Muscle of leg (tissue), 11 donors: ENCODE data around the gene KIF18A. TPM values are rescaled to one million over a fixed set of nuclear protein-coding genes. Genes with fewer than 3 reads are reported as not detected.
"Not testable (repeated sequence)": the region's sequence is repeated elsewhere in the genome, so short reads cannot be mapped to it uniquely, and the experiment has no call there.

Source experiments
- DNase-seq: peaks from one replicate; pipeline ENCODE4 v3.0.0; 2013
- H3K27ac ChIP-seq: one replicate; pipeline ENCODE4 v1.5.1; 2013; ENCODE audit warnings: mild to moderate bottlenecking, low read length, control low read depth
- H3K27me3 ChIP-seq: one replicate; pipeline ENCODE4 v1.6.1; 2013; ENCODE audit warnings: low read length; ENCODE audit not compliant: control insufficient read depth, insufficient read depth
- H3K36me3 ChIP-seq: one replicate; pipeline ENCODE4 v1.6.1; 2013; ENCODE audit warnings: low read length; ENCODE audit not compliant: control insufficient read depth, insufficient read depth
- H3K4me1 ChIP-seq: one replicate; pipeline ENCODE4 v1.6.1; 2013; ENCODE audit warnings: low read length; ENCODE audit not compliant: control insufficient read depth, insufficient read depth
- H3K4me3 ChIP-seq: one replicate; pipeline ENCODE4 v1.5.1; 2013; ENCODE audit warnings: low read length, control low read depth
- H3K9me3 ChIP-seq: replicated peaks from 2 replicates; pipeline ENCODE4 v1.6.1; 2013; ENCODE audit warnings: low read depth, low read length; ENCODE audit not compliant: control insufficient read depth
- WGBS: methylation state at CpG from one replicate; pipeline ENCODE4 v1.1.5; 2013; ENCODE audit warnings: missing lambda C conversion rate; ENCODE audit not compliant: insufficient coverage; 5-methylcytosine and 5-hydroxymethylcytosine counted together
- polyA plus RNA-seq, 8 donors: library from polyadenylated mRNA; unstranded; fragments of 120-200 nt; gene quantifications; one replicate each; pipeline versions ENCODE4 v1.2.1 to v1.2.3, GENCODE V29; 2013; ENCODE audit warnings: inconsistent platforms in 1 of 8, low replicate concordance in 1 of 8; ENCODE audit not compliant: insufficient read length in 8 of 8, insufficient read depth in 1 of 8
- total RNA-seq: library from RNA; stranded (reverse); fragments of 120-200 nt; gene quantifications from one replicate; pipeline ENCODE4 v1.2.4, GENCODE V29; 2013

Gene KIF18A
- total and polyA plus RNA-seq, 9 donors: 3.9 to 7.4 (median 5.4) TPM

- Histone ChIP-seq H3K4me1 (no peaks in the 10 kb centered on the region), H3K27ac (no peak overlapping the region), H3K36me3 (peaks cover 2% of the 10 kb centered on the region), H3K27me3 (no peaks in the 10 kb centered on the region), H3K9me3 (no peaks in the 10 kb centered on the region), H3K4me3 (no peak overlapping the region)
- DNase-seq: no peak
Measured at GRCh38 chr11:28092786-28093185, 15.2 kb downstream of the KIF18A start.

DNA sequence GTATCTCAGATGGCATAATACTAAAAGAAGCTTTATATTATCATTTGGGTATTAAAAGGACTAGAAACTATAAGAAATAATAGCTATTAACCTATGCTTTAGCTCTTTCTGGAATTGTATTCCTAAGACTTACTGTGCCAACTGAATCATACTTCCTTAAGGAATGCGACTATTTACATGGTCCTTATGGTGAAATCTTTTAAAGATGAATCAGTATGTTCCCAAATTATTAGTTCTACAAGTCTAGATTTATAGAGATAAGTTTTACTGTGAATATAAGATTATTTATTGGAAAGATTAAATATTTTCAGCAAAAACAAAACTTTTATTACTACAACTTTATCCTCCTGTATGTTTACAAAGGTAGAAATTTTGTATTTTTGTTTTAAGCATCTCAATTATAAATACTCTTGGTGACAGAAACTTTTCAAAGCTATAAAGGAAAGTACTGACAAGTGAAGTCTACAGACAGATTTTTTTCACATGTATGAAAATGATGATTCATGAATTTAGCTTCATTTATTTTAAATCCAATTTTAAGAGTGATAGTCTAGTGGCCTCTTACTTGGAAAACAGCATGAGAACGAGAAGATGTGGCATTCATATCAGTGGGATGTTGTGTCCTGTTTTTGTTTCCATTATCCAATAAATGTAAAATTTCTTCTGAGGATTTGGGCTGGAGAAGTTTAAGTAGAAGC, 17.8 kb downstream of the KIF18A start:
- no peak for DNase-seq
- H3K9me3 ChIP-seq: no peaks in the 10 kb centered on the region
- no peaks in the 10 kb centered on the region for H3K27me3 ChIP-seq
- no peak overlapping the region for H3K27ac ChIP-seq
- peaks cover 5% of the 10 kb centered on the region for H3K36me3 ChIP-seq
- no peak overlapping the region for H3K4me3 ChIP-seq
- no peaks in the 10 kb centered on the region for H3K4me1 ChIP-seq
- no CpG with 5 or more reads among the region's 2 CpGs for WGBS

DNA sequence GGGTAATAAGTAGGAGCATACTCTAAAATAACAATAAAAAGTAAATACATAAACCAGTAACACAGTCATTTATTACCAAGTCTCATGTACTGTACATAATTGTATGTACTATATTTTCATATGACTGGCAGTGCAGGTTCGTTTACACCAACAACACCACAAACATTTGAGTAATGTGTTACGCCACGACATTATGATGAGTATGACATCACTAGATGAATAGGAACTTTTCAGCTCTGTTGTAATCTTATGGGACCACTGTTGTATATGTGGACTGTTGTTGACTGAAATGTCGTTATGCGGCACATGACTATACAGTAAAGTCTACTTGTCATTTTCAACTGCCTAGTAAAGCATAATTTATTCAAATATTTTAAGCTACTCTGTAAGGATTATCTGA, 18.6 kb downstream of the KIF18A start:
- Histone ChIP-seq H3K27me3 (no peaks in the 10 kb centered on the region), H3K36me3 (peaks cover 5% of the 10 kb centered on the region), H3K4me1 (no peaks in the 10 kb centered on the region), H3K27ac (no peak overlapping the region), H3K9me3 (no peaks in the 10 kb centered on the region), H3K4me3 (no peak overlapping the region)
- WGBS: no CpG with 5 or more reads among the region's 5 CpGs
- no peak for DNase-seq

DNA sequence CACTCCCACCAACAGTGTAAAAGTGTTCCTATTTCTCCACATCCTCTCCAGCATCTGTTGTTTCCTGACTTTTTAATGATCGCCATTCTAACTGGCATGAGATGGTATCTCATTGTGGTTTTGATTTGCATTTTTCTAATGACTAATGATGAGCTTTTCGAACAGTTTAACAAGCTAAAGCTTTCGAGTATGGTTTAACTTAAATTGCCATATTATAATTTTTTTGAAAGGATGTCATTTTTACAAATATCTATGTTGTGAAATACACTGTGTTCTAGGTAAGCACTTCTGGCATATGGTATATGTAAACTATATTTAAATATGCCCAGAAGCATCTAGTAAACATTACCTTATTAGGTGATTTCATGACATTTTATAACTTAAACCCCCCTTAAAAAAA, 20.3 kb downstream of the KIF18A start:
- not testable (repeated sequence) for H3K4me3 ChIP-seq, H3K4me1 ChIP-seq, H3K27ac ChIP-seq, H3K27me3 ChIP-seq, H3K9me3 ChIP-seq, H3K36me3 ChIP-seq, DNase-seq
- WGBS: no CpG with 5 or more reads among the region's 3 CpGs

DNA sequence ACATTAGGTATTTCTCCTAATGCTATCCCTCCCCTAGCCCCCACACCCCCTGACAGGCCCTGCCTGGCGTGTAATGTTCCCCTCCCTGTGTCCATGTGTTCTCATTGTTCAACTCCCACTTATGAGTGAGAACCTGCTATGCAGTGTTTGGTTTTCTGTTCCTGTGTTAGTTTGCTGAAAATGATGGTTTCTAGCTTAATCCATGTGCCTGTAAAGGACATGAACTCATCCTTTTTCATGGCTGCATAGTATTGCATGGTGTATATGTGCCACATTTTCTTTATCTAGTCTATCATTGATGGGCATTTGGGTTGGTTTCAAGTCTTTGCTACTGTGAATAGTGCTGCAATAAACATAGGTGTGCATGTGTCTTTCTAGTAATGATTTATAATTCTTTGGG, 20.8 kb downstream of the KIF18A start:
- not testable (repeated sequence) for H3K4me1 ChIP-seq, H3K36me3 ChIP-seq, H3K9me3 ChIP-seq, H3K27ac ChIP-seq, H3K4me3 ChIP-seq, H3K27me3 ChIP-seq, DNase-seq
- WGBS: no CpG with 5 or more reads among the region's 1 CpG

DNA sequence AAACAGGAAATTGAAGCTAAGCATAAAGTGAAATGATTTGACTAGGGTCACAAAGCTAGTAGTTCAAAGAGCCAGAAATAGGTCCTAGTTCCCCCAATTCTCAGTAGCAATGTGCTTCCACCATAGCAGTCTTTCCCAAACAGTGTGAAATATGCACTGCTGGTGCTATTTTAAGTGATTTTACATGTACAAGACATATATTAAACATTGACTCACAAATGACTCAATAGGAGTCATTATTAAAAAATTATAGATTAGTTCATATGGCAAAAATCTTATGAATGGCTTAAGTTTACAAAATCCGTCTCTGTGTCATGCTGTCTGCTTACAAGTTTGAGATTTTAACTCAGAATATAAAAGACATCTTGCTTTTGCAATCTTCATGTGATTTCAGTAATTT, 21.4 kb downstream of the KIF18A start:
- H3K36me3 ChIP-seq: peaks cover 5% of the 10 kb centered on the region
- H3K27ac ChIP-seq: no peak overlapping the region
- no CpG with 5 or more reads among the region's 1 CpG for WGBS
- no peaks in the 10 kb centered on the region for H3K4me1 ChIP-seq
- no peaks in the 10 kb centered on the region for H3K9me3 ChIP-seq
- H3K27me3 ChIP-seq: no peaks in the 10 kb centered on the region
- no peak for DNase-seq
- no peak overlapping the region for H3K4me3 ChIP-seq

- Histone ChIP-seq H3K9me3 (no peaks in the 10 kb centered on the region), H3K27ac (no peak overlapping the region), H3K4me3 (no peak overlapping the region), H3K36me3 (peaks cover 7% of the 10 kb centered on the region), H3K27me3 (no peaks in the 10 kb centered on the region), H3K4me1 (no peaks in the 10 kb centered on the region)
- WGBS: no CpG with 5 or more reads among the region's 1 CpG
- DNase-seq: no peak
Measured at GRCh38 chr11:28083118-28083517, 24.8 kb downstream of the KIF18A start.

DNA sequence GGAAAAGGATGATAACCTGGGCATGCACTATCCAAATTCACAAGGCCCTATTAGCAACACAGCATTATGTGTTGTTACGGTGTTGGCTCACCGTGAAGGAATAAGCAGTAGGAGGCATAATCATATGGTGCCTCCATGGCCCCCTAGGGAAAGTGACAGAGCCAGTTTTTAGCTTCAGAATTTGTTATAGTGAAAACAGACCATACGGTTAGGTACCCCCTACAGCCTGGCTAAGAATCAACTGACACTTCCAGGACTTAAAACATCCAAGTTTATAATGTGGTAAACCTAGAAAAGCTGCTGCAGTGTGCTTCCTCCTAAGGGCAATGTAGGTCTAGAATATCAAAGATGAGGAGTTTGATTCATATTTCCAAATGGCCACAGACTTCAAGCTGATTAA, 30.4 kb downstream of the KIF18A start:
- Histone ChIP-seq H3K36me3 (peaks cover 3% of the 10 kb centered on the region), H3K4me3 (no peak overlapping the region), H3K4me1 (no peaks in the 10 kb centered on the region), H3K27me3 (no peaks in the 10 kb centered on the region), H3K9me3 (no peaks in the 10 kb centered on the region), H3K27ac (no peak overlapping the region)
- no CpG with 5 or more reads among the region's 3 CpGs for WGBS
- DNase-seq: no peak

DNA sequence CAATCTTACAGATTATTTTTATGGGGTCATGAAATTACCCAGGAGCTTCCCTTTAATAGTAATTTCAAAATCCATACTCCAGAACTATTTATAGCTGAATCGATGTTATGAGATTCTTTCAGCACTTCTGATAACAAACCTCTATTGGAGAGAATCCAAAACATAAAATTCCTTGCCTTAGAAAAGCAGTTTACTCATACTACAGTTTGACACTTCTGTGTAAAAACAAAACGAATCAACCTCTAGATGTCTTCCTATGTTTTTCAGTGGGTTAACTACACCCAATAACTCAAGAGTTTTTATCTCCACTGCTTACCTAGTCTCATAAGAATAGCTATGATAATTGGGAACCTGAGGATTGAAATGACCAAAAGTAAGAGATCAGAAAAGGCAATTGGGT, 35.6 kb downstream of the KIF18A start:
- Histone ChIP-seq H3K4me3 (no peak overlapping the region), H3K9me3 (no peaks in the 10 kb centered on the region), H3K4me1 (no peaks in the 10 kb centered on the region), H3K36me3 (no peaks in the 10 kb centered on the region), H3K27ac (no peak overlapping the region), H3K27me3 (no peaks in the 10 kb centered on the region)
- no peak for DNase-seq
- no CpG with 5 or more reads among the region's 2 CpGs for WGBS

DNA sequence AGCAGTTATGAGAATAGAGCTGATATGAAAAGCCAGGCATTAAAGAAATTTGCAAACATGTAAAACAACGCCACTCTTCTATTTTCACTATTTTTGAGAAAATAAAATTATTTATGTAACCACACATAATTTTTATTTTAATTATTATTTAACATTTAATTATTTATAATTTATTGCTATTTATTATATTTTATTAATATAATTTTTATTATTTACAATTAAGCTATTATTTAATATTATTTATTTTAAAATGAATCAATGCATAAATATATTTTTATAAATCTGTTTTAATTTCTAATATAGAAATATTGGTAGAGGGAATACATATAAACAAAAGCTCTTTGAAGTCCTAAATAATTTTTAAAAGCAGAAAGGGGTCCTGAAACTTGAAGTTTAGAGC, 36.7 kb downstream of the KIF18A start:
- WGBS: no CpG with 5 or more reads among the region's 1 CpG
- no peaks in the 10 kb centered on the region for H3K27me3 ChIP-seq
- no peak overlapping the region for H3K27ac ChIP-seq
- no peaks in the 10 kb centered on the region for H3K36me3 ChIP-seq
- no peak overlapping the region for H3K4me3 ChIP-seq
- no peaks in the 10 kb centered on the region for H3K4me1 ChIP-seq
- no peak for DNase-seq
- H3K9me3 ChIP-seq: no peaks in the 10 kb centered on the region

DNA sequence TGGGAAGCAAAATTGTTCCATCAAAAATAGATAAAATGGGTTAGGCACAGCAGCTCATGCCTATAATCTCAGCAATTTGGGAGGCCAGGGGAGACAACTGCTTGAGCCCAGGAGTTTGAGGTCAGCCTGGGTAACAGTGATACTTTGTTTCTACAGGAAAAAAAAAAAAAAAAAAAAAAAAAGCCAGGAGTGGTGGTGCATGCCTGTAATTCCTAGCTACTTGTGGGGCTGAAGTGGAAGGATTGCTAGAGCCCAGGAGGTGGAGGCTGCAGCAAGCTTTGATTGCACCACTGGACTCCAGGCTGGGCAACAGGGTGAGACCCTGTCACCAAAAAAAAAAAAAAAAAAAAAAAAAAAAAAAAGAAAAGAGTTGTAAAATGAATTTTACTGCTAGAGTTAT, 49.6 kb downstream of the KIF18A start:
- Histone ChIP-seq H3K9me3 (no peaks in the 10 kb centered on the region), H3K27ac (no peak overlapping the region), H3K4me1 (no peaks in the 10 kb centered on the region), H3K36me3 (peaks cover 3% of the 10 kb centered on the region), H3K27me3 (no peaks in the 10 kb centered on the region), H3K4me3 (no peak overlapping the region)
- DNase-seq: no peak
